HG02973 (cell line): ENCODE measurements around the gene NSL1.
"Not testable (repeated sequence)": the region's sequence is repeated elsewhere in the genome, so short reads cannot be mapped to it uniquely, and the experiment has no call there.

Source experiments
- ATAC-seq: cut with Tn5 transposase; IDR thresholded peaks from one replicate; pipeline ENCODE4 v1.9.1; 2021; ENCODE audit warnings: moderate library complexity; ENCODE audit not compliant: unreplicated experiment

NSL1 gene

GRCh38 chr1:212711974-212712373 is 79.6 kb downstream of the NSL1 start:
- ATAC-seq: not testable (repeated sequence)

- no peak for ATAC-seq
Observed at GRCh38 chr1:212710566-212710965, 81.0 kb downstream of the NSL1 start.

DNA sequence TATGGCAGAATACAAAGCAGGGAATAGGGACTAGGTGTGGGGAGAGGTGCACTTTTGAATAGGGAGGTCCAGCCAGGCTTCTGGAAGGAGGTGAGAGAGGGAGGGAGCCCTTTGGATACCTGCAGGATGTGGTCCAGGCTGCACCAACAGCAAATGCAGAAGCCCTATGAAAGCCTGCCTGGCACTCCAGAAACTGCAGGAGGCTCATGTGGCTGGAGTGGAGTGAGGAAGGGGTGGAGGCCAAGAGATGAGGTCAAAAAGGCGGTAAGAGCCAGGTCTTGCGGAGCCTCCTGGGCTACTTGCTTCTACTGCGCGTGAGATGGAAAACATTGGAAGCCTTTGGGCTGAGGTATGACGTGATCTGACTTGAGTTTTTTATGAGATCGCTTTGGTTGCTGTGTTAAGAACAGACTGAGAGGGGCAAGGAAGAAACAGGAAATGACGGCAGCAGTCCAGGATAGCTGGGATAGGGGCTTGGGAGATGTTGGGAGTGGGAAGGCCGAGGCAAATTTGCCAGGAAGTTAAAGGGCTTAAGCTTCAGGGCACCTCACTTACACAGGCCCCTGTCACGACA is 87.5 kb downstream of the NSL1 start:
- ATAC-seq: no peak

DNA sequence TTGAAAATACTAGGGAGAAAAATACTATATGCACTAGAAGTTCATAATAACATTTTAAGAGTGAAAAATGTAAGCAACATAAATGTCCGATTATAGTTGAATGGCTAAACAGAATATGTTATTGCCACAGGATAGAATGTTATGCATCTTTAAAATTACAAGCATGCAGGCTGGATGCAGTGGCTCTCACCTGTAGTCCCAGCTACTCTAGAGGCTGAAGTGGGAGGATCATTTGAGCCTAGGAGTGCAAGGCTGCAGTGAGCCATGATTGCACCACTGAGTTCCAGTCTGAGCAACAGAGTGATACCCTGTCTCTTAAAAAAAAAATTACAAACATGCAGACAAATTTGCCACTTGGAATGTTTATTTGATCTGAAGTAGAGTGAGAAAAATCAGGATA is 88.9 kb downstream of the NSL1 start:
- ATAC-seq: no peak

GRCh38 chr1:212701910-212702309 is 89.7 kb downstream of the NSL1 start:
- no peak for ATAC-seq

GRCh38 chr1:212700892-212701819 is 90.4 kb downstream of the NSL1 start:
- peak; percentile 30 for ATAC-seq

DNA sequence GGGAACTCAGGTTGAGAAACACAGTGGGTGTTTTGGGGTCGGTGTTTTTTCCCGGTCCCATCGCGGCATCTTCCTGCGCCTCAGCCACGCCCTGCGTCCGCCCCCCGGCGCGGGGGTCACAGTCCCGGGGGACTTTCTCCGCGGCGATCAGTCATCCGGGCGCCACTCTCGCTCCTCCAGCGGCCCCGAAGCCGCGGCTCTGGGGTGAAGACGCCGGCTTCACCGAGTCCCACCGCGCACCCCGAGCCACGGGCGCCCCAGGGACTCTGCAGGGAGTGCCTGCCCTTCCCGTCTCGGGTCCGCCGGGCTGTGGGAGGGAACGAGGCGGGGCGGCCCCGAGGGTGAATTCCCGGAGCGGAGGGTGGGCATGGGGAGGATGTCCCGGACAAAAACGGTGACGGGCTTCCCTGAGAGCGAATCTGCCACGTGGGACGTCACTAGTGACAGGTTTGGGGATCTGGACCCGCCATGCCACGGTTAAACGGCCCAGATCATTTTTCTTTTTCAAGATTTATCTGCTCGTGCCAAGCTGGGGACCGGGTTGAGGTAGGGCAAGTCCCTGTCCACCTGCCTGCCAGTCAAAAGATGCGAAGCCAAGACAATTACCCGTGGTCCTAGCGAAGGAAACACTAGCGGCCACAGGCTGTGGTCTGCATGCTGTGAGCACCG is 91.2 kb downstream of the NSL1 start:
- peak; percentile 26 for ATAC-seq

GRCh38 chr1:212699625-212700222 is 91.9 kb downstream of the NSL1 start, which contains the start of gene BATF3:
TSS of gene BATF3 (minus strand) at chr1:212699840. CDS start at chr1:212699762, 78 bp downstream.
- peak; percentile 7 for ATAC-seq

DNA sequence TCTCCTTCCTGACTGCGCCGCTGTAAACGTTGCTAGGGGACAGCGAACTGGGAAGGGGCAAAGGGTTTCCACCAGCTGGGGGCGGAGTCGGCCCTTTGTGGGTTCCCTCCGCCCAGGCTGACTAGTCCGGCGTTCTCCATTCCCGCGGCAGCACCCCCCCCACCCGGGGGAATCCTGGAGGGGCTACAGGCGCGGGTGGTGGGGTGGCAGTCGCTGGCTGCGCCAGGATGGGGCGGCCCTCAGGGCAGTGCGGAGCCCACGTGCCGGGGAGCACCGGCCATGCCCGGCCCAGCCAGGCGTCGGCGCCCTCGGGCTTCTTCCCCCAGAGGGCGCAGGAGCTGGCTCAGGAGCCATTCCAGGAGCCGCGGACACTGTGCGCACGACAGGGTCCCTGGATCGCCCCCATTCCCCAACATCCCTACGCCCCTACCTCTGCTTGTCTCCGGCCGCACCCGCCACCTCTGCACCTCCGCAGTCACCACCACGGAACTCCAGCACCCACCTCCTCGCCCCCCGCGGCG is 92.4 kb downstream of the NSL1 start:
- ATAC-seq: peak; percentile 48

DNA sequence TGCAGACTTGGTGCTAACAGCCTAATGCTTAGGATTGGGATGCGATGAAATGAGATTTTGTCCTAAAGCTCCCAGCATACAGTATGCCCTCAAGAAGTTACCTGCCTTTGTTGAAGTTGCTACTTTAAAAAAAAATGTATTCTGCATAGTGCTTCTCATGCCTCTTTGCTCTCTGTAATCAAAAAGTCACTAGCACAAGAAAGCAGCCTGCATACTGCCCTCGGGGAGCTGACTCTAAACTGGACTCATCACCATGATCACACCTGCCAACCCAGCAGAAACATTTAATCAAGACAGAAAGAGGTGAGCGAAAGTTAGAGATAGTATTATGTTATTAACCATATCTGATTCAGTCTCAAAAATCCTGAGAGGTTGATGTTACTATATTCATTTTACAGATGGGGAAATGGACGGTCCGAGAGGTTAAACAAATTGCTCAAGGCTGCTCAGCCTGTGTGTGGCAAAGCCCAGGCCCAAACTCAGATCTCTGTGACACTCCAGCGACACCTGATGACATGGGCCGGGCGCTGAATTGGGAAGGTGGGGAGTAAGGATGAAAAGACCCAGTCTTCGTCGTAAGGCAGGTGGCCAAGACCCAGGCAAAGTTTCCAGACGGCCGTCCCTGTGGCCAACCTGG is 93.0 kb downstream of the NSL1 start:
- ATAC-seq: no peak

- no peak for ATAC-seq
Observed at GRCh38 chr1:212696721-212697331, 94.8 kb downstream of the NSL1 start.

- no peak for ATAC-seq
Observed at GRCh38 chr1:212692774-212693644, 98.6 kb downstream of the NSL1 start.

DNA sequence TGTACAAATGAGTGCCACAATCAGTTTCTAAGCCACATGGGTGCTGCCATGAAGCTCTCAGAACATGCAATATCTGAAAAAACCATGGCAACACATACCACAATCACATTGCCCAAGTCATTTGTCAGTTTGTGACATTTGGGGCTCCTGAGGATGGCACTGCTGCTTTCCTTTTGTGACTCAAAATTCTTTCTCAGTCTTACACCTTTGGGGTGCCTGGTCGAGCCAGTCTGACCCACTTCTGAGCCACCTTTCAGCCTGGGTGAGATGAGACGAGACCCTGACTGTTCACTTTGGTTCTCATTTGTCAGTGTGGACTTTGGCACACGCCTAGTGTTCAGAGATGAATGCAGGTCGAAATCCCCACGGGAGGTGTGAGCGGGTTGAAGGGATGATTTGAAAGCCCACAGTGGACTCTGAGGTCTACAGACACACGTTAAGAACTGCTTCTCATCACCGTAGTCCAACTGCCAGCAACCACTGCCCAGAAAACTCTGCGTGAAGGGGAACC is 100.0 kb downstream of the NSL1 start:
- ATAC-seq: no peak

DNA sequence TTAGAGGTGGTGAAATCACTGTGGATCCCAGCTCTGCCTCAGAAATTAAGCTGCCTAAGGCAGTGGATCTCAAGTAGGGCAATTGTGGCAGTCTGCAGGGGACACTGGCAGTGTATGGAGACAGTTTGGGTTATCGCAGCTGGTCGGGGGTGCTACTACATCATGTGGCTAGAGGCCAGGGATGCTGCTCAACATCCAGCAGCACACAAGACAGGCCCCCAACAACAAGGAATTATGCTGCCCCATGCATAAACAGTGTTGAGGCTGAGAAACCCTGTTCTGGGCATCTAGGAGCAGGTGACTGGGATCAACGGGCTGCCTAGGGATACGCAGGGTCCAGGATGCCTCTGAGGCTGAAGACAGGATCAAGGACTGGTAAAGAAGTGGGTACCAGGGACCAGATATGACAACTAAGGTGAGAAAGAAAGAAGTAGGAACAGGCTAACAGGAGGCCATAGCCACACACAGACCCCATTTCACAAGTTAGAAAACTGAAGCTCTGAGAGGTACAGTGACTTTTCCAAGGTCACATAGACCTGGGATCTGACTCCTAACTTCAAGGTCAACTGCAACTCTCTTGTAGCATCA is 100.7 kb downstream of the NSL1 start:
- ATAC-seq: no peak

GRCh38 chr1:212689758-212690529 is 101.6 kb downstream of the NSL1 start:
- ATAC-seq: no peak

GRCh38 chr1:212689196-212689725 is 102.3 kb downstream of the NSL1 start:
- no peak for ATAC-seq

- ATAC-seq: no peak
Observed at GRCh38 chr1:212688341-212689047, 103.1 kb downstream of the NSL1 start.
